H1 (cell line): ENCODE results near the gene IFNA13. TPM values are rescaled to one million over a fixed set of nuclear protein-coding genes. Genes with fewer than 3 reads are reported as not detected.
A peak's percentile ranks its signal among the peaks of the same experiment; 100 is the strongest.

ENCODE experiments used
- CTCF ChIA-PET: fragments of 300-600 bp; sonication (Branson Sonifier 250); formaldehyde crosslinking; loops from one replicate; lab custom pipeline; 2021; ENCODE audit not compliant: partially characterized antibody; lab: Charles Lee
- POLR2A ChIA-PET: fragments of 300-600 bp; sonication (Branson Sonifier 250); formaldehyde crosslinking; loops from one replicate; lab custom pipeline; 2021; ENCODE audit warnings: inconsistent platforms; ENCODE audit not compliant: partially characterized antibody; lab: Charles Lee
- DNase-seq, 2 experiments: peaks; one replicate each; pipeline versions ENCODE4 v3.0.0 to v3.0.0-alpha.2; 2010 to 2022; ENCODE audit warnings: low spot score in 2 of 2, low read depth in 1 of 2, mixed read lengths in 1 of 2
- FAIRE-seq: peaks from 2 replicates; lab custom pipeline; 2011; peaks lifted over from hg19 to GRCh38; lab: Jason Lieb, UNC
- H2AFZ ChIP-seq: 2 replicates; pipeline ENCODE4 v1.8.1; 2012; ENCODE audit warnings: low read length, inconsistent platforms
- H2AK5ac ChIP-seq: 2 replicates; pipeline ENCODE4 v1.6.1; 2013; ENCODE audit warnings: low read depth, low read length
- H2BK120ac ChIP-seq: replicated peaks from 2 replicates; pipeline ENCODE3; 2013; ENCODE audit warnings: low read depth, low read length, inconsistent platforms
- H2BK12ac ChIP-seq: 2 replicates; pipeline ENCODE4 v1.6.1; 2013; ENCODE audit warnings: low read depth, low read length
- H2BK15ac ChIP-seq: 2 replicates; pipeline ENCODE4 v1.6.1; 2013; ENCODE audit warnings: low read length
- H2BK20ac ChIP-seq: 2 replicates; pipeline ENCODE4 v1.6.1; 2013; ENCODE audit warnings: low read length
- H2BK5ac ChIP-seq: 2 replicates; pipeline ENCODE4 v1.6.1; 2013; ENCODE audit warnings: low read depth, low read length
- H3K14ac ChIP-seq: 2 replicates; pipeline ENCODE4 v1.6.1; 2013; ENCODE audit warnings: inconsistent platforms; ENCODE audit not compliant: insufficient read length
- H3K18ac ChIP-seq: 2 replicates; pipeline ENCODE4 v1.6.1; 2013; ENCODE audit warnings: low read length; ENCODE audit errors: extremely low read depth
- H3K23ac ChIP-seq: 2 replicates; pipeline ENCODE4 v1.6.1; 2013; ENCODE audit warnings: inconsistent platforms; ENCODE audit not compliant: insufficient read length
- H3K23me2 ChIP-seq: 2 replicates; pipeline ENCODE4 v1.6.1; 2013; ENCODE audit warnings: low read depth, low read length
- H3K27ac ChIP-seq: 2 replicates; pipeline ENCODE4 v1.6.1; 2011; ENCODE audit warnings: low read depth, low read length, inconsistent platforms
- H3K27me3 ChIP-seq, 4 experiments: replicated peaks in 1 of 4; 1 replicate in 1 of 4; 2 replicates in 3 of 4; pipeline versions ENCODE4 v1.6.1 to v1.8.1; 2011 to 2013; ENCODE audit warnings: low read length in 3 of 4, mild to moderate bottlenecking in 3 of 4, inconsistent platforms in 2 of 4, mixed read lengths in 2 of 4, moderate library complexity in 1 of 4; ENCODE audit not compliant: control insufficient read depth in 3 of 4, insufficient read depth in 3 of 4; ENCODE audit errors: extremely low read depth in 1 of 4
- H3K36me3 ChIP-seq, 4 experiments: 2 replicates each; pipeline versions ENCODE4 v1.6.1 to v1.8.1; 2011 to 2013; ENCODE audit warnings: mild to moderate bottlenecking in 4 of 4, low read length in 3 of 4, moderate library complexity in 2 of 4, control low read depth in 1 of 4, inconsistent platforms in 1 of 4; ENCODE audit not compliant: insufficient read depth in 4 of 4, control insufficient read depth in 2 of 4
- H3K4ac ChIP-seq: replicated peaks from 2 replicates; pipeline ENCODE3; 2013; ENCODE audit warnings: low read length, low read depth, mixed read lengths, inconsistent platforms; ENCODE audit not compliant: insufficient read length
- H3K4me1 ChIP-seq, 4 experiments: replicated peaks in 1 of 4; 1 replicate in 1 of 4; 2 replicates in 3 of 4; pipeline versions ENCODE4 v1.6.1 to v1.8.1; 2011 to 2013; ENCODE audit warnings: low read length in 3 of 4, inconsistent platforms in 2 of 4, mixed read lengths in 1 of 4; ENCODE audit not compliant: insufficient read depth in 4 of 4, control insufficient read depth in 3 of 4
- H3K4me2 ChIP-seq, 2 experiments: 2 replicates each; pipeline versions ENCODE4 v1.6.1 to v1.8.1; 2011 to 2013; ENCODE audit warnings: low read depth in 2 of 2, low read length in 2 of 2, control low read depth in 1 of 2, inconsistent platforms in 1 of 2, mild to moderate bottlenecking in 1 of 2; ENCODE audit not compliant: insufficient read depth in 1 of 2
- H3K4me3 ChIP-seq, 4 experiments: fragments of 200-600, 300-600 bp in 1 of 4; sonication (generic), shearing (Covaris generic), sonication (Bioruptor Twin) in 1 of 4; 2 replicates each; pipeline versions ENCODE4 v1.5.1 to v1.8.1; 2011 to 2016; ENCODE audit warnings: low read length in 4 of 4, low read depth in 3 of 4, control low read depth in 2 of 4, inconsistent platforms in 2 of 4, mild to moderate bottlenecking in 2 of 4, mixed read lengths in 1 of 4, moderate library complexity in 1 of 4; ENCODE audit not compliant: insufficient read depth in 2 of 4; ENCODE audit errors: extremely low read depth in 1 of 4
- H3K56ac ChIP-seq: replicated peaks from 2 replicates; pipeline ENCODE3; 2013; ENCODE audit warnings: low read depth, mild to moderate bottlenecking, mixed read lengths, low read length, inconsistent platforms; ENCODE audit not compliant: insufficient read length
- H3K79me1 ChIP-seq: 2 replicates; pipeline ENCODE4 v1.6.1; 2013; ENCODE audit warnings: low read depth, low read length, control low read depth
- H3K79me2 ChIP-seq, 2 experiments: 2 replicates each; pipeline versions ENCODE4 v1.6.1 to v1.8.1; 2012 to 2013; ENCODE audit warnings: low read length in 2 of 2, mild to moderate bottlenecking in 2 of 2, inconsistent platforms in 1 of 2; ENCODE audit not compliant: insufficient read depth in 2 of 2, control insufficient read depth in 1 of 2
- H3K9ac ChIP-seq, 4 experiments: replicated peaks in 1 of 4; 1 replicate in 1 of 4; 2 replicates in 3 of 4; pipeline versions ENCODE4 v1.6.1 to v1.8.1; 2011 to 2013; ENCODE audit warnings: low read depth in 3 of 4, low read length in 3 of 4, control low read depth in 2 of 4, mild to moderate bottlenecking in 2 of 4, moderate library complexity in 2 of 4, inconsistent platforms in 1 of 4; ENCODE audit errors: extremely low read depth in 1 of 4
- H3K9me3 ChIP-seq, 2 experiments: 2 replicates each; pipeline versions ENCODE4 v1.6.1 to v1.8.1; 2012 to 2013; ENCODE audit warnings: mild to moderate bottlenecking in 2 of 2, moderate library complexity in 2 of 2, control low read depth in 1 of 2, inconsistent platforms in 1 of 2, low read depth in 1 of 2, low read length in 1 of 2, mixed read lengths in 1 of 2; ENCODE audit not compliant: insufficient read depth in 2 of 2
- H4K20me1 ChIP-seq, 2 experiments: replicated peaks in 1 of 2; 2 replicates each; pipeline versions ENCODE3 to v1.8.1; 2011 to 2013; ENCODE audit warnings: inconsistent platforms in 2 of 2, low read length in 2 of 2, mild to moderate bottlenecking in 1 of 2; ENCODE audit not compliant: insufficient read depth in 2 of 2, control insufficient read depth in 1 of 2
- H4K5ac ChIP-seq: 2 replicates; pipeline ENCODE4 v1.6.1; 2013; ENCODE audit warnings: low read length, low read depth, mixed read lengths, inconsistent platforms; ENCODE audit not compliant: insufficient read length
- H4K8ac ChIP-seq: 2 replicates; pipeline ENCODE4 v1.8.0; 2013; ENCODE audit warnings: mild to moderate bottlenecking, moderate library complexity, low read length, inconsistent platforms; ENCODE audit not compliant: insufficient read depth; ENCODE audit errors: extremely low read depth
- H4K91ac ChIP-seq: replicated peaks from 2 replicates; pipeline ENCODE3; 2013; ENCODE audit warnings: low read length, mixed read lengths, inconsistent platforms; ENCODE audit not compliant: insufficient read length
- HDAC6 ChIP-seq: IDR thresholded peaks from one replicate; pipeline ENCODE4 v1.7.1; 2012; ENCODE audit warnings: low read depth, mild to moderate bottlenecking, inconsistent platforms, low read length, moderate library complexity
- RAD21 ChIP-seq, 2 experiments: IDR thresholded peaks in 1 of 2; conservative IDR thresholded peaks in 1 of 2; 2 replicates each; pipeline ENCODE4 v1.6.1; 2011; ENCODE audit warnings: low read depth in 2 of 2, low read length in 2 of 2, improper control_type of control experiment in 1 of 2, inconsistent platforms in 1 of 2, mild to moderate bottlenecking in 1 of 2, moderate library complexity in 1 of 2
- RFX5 ChIP-seq: IDR thresholded peaks from 2 replicates; pipeline ENCODE4 v1.6.1; 2011; ENCODE audit warnings: low read depth, low read length, improper control_type of control experiment, borderline replicate concordance
- WGBS, 2 experiments: shearing (Covaris generic) in 1 of 2; methylation state at CpG; one replicate each; pipeline versions ENCODE4 v1.1.6 to v1.1.7; 2013 to 2015; ENCODE audit warnings: low lambda C conversion rate in 2 of 2, mixed read lengths in 2 of 2, inconsistent platforms in 1 of 2, low coverage in 1 of 2, missing lambda C conversion rate in 1 of 2; ENCODE audit not compliant: insufficient replicate concordance in 2 of 2, insufficient coverage in 1 of 2, insufficient read length in 1 of 2; ENCODE audit errors: extremely low coverage in 1 of 2, missing lambda C conversion rate in 1 of 2; 5-methylcytosine and 5-hydroxymethylcytosine counted together
- polyA plus RNA-seq, 7 experiments: library from polyadenylated mRNA; depleted of rRNA in 3 of 7; stranded (reverse) in 5 of 7; unstranded in 2 of 7; fragments of >200 nt in 5 of 7; fragments of 200-250 nt in 2 of 7; gene quantifications; 1 replicate in 5 of 7; 2 replicates in 1 of 7; 4 replicates in 1 of 7; pipeline versions ENCODE4 v1.2.1 to v1.2.3, GENCODE V29; 2011 to 2013; ENCODE audit warnings: missing spikeins in 2 of 7, mixed read lengths in 2 of 7
- total RNA-seq: library from RNA; stranded (reverse); fragmentation: NEBNext Ultra II Directional; extraction: Animal tissue kit (Norgen Biotek cat#: 25700); gene quantifications from 2 replicates; pipeline ENCODE4 v1.2.1, GENCODE V29; 2021
- TF ChIP-seq, protein P1 (sequence below): IDR thresholded peaks from 2 replicates; pipeline ENCODE4 v1.6.1; 2012; ENCODE audit warnings: low read length, inconsistent platforms
- TF ChIP-seq, protein P2 (sequence below), 3 experiments: IDR thresholded peaks; 1 replicate in 2 of 3; 2 replicates in 1 of 3; pipeline versions ENCODE4 v1.5.1 to v1.6.1; 2011; ENCODE audit warnings: low read length in 3 of 3, mild to moderate bottlenecking in 3 of 3, inconsistent platforms in 2 of 3, low read depth in 1 of 3, moderate library complexity in 1 of 3; ENCODE audit not compliant: insufficient read depth in 1 of 3; ENCODE audit errors: control extremely low read depth in 1 of 3

The IFNA13 gene
- total and polyA plus RNA-seq, 2 of the 8 experiments (the other 6 are each of a cell fraction or from before 2014, with no cell fraction given) = not detected

GRCh38 chr9:21413624-21414023 is 45.8 kb upstream of the IFNA13 start:
- Histone ChIP-seq H3K79me1 (no peaks in the 10 kb centered on the region), H4K91ac (no peak overlapping the region), H3K4me2 (no peak overlapping the region), H2BK5ac (no peak overlapping the region), H3K18ac (no peak overlapping the region), H3K27ac (no peak overlapping the region), H3K4ac (no peak overlapping the region), H4K5ac (no peak overlapping the region), H3K27me3 (no peaks in the 10 kb centered on the region), H3K23ac (no peak overlapping the region), H3K79me2 (no peaks in the 10 kb centered on the region), H2BK12ac (no peak overlapping the region), H3K23me2 (no peaks in the 10 kb centered on the region), H2AFZ (peak overlapping the region; percentile 58; the same call in 1 of the 2 replicates), H3K56ac (no peak overlapping the region), H3K36me3 (no peaks in the 10 kb centered on the region), H3K9me3 (no peaks in the 10 kb centered on the region), H2BK15ac (no peak overlapping the region), H2BK120ac (no peak overlapping the region), H3K4me3 (no peak overlapping the region), H2BK20ac (no peak overlapping the region), H4K8ac (no peak overlapping the region), H3K4me1 (no peaks in the 10 kb centered on the region), H4K20me1 (no peaks in the 10 kb centered on the region), H3K14ac (no peak overlapping the region), H3K9ac (no peak overlapping the region), H2AK5ac (no peak overlapping the region)
- CTCF ChIA-PET = interaction anchor here (1.1 to 1.9 kb wide), 7 partner anchors 8 to 179 kb away, joined by 3 to 6 read pairs (median 3); no protein-coding TSS in a partner anchor
- TF ChIP-seq RAD21 (IDR thresholded peaks at IDR 0.05 in 1 of 2, conservative IDR thresholded peaks at IDR 0.05 in 1 of 2; ENCODE audit: low read depth in 2 of 2, low read length in 2 of 2) (peak; percentile 45 to 51), RFX5 (no peak), HDAC6 (no peak)
- TF ChIP-seq, protein P1, sequence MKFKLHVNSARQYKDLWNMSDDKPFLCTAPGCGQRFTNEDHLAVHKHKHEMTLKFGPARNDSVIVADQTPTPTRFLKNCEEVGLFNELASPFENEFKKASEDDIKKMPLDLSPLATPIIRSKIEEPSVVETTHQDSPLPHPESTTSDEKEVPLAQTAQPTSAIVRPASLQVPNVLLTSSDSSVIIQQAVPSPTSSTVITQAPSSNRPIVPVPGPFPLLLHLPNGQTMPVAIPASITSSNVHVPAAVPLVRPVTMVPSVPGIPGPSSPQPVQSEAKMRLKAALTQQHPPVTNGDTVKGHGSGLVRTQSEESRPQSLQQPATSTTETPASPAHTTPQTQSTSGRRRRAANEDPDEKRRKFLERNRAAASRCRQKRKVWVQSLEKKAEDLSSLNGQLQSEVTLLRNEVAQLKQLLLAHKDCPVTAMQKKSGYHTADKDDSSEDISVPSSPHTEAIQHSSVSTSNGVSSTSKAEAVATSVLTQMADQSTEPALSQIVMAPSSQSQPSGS = no peak
- TF ChIP-seq, protein P2, sequence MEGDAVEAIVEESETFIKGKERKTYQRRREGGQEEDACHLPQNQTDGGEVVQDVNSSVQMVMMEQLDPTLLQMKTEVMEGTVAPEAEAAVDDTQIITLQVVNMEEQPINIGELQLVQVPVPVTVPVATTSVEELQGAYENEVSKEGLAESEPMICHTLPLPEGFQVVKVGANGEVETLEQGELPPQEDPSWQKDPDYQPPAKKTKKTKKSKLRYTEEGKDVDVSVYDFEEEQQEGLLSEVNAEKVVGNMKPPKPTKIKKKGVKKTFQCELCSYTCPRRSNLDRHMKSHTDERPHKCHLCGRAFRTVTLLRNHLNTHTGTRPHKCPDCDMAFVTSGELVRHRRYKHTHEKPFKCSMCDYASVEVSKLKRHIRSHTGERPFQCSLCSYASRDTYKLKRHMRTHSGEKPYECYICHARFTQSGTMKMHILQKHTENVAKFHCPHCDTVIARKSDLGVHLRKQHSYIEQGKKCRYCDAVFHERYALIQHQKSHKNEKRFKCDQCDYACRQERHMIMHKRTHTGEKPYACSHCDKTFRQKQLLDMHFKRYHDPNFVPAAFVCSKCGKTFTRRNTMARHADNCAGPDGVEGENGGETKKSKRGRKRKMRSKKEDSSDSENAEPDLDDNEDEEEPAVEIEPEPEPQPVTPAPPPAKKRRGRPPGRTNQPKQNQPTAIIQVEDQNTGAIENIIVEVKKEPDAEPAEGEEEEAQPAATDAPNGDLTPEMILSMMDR (IDR thresholded peaks at IDR 0.05; ENCODE audit: control extremely low read depth in 1 of 3, insufficient read depth in 1 of 3, low read depth in 1 of 3, low read length in 3 of 3) = peak; percentile 47 to 71 (median 60)
- POLR2A ChIA-PET = no interaction called here
- DNase-seq (no peak), FAIRE-seq (no peak)
- 67% methylated on average over 5 of the region's 5 CpGs; no CpG with 5 or more reads in 1 of the 2 experiments for WGBS, 2 experiments
